NCI-H2227 (cell line): ENCODE measurements around the gene SLC22A12.

Experiments
- DNase-seq: peaks from one replicate; lab custom pipeline; 2025; ENCODE audit not compliant: unreplicated experiment; lab: John Stamatoyannopoulos, UW

SLC22A12 gene

DNA sequence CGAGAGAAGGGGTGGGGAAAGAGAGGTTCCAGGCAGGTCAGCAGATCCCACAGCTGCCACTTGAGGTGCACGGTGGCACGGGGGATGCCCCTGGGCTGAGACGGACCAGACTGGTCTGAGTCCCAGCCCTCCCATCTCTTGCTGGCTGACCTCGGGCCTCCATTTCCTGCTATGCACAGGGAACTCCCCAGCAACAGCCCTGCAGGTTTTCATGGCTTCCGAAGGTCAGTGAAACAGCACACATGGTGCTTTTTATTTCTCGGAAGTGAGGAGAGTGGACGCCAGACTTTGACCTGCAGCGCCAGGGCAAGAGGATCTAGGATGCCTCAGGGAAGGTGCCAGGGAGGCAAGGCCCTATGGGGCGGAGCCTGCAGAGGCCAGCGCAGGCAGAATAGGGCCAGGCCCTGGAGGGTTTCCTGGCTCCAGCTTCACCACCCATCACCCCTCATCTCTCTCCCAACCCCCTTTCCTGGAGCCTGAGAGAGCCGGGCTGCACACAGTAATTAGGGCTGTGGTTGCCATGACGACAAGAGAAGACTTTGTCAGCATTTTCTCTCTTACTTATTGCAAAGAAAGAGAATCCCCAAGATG lies 29.5 kb downstream of the SLC22A12 start:
- peak; percentile 96 for DNase-seq

DNA sequence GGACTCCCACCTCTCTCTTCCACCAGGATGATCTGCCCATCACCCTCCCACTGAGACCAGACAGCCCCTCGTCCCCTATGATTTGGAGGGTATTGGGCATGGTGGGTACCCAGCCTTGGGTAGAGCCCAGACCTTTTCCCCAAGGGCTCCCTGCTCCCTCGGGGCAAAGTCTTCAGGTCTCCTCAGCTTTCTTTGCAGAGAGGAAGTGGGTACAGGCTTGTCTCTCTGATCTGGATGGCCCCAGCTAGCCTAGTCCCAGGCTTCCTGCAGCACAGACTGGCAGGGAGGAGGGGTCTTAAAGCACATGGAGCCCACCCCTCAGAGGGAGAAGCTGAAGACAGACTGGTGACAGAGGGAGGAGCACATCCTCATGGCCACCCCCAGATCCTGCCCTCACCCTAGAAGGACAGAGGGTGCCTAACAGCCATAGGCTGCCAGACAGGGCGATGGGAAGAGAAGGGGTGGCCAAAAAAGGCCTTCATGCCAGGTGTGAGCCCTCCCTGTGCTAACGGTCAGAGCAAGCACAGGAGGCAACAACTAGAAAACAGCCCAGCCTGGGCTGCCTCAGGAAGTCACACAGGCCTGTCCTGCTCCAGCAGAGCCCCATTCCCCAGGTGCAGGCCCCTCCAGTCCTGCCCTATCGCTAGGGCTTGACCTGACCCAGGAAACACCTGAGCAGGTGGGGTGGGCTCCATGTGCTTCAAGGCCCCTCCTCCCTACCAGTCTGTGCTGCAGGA lies 30.4 kb downstream of the SLC22A12 start:
- DNase-seq: no peak

DNA sequence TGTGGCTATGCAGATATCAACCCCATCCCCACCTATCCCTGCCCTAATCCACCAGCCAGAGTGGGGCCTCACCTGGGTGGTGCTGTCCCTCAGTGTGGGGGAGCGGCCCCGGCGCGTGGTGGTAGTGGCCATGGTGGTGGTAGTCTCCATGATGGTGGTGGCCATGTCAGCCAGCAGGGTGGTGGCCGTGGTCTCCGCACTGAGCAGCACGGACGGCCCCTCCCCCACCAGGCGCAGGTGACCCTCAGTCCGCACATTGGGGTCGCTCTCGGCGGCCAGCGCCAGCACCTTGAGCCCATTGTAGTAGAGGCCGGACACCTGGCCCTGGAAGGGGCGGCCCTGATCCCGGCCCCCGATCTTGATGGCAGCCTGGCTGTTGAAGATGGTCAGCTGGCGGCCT lies 31.7 kb downstream of the SLC22A12 start:
- no peak for DNase-seq

DNA sequence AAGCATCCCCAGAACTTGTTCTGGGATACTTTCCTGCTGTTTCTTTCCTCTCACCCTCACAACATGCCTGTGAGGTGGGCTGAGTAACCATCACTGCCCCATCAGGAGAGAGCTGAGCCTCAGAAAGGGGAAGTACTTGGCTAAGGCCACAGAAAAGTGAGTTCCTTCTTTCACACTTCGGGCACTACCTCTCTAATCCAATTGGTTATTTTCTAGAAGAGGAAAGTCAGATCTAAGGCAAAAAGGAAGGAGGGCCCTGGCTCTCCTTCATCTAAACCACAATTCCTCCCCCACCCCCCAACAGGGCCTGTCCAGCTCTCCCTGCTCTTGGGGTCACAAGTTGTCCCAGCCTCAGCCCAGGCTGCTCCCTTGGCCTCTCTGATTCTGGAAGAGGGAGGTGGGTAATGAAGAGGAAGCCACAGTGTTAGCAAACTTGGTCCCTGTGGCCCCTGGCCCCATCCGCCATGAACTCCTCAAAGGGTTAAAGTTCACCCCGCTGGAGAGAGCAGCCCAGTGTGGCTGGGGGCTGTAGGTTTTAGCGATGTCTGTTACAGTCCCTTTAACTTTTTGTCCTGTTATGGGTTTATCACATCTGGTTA lies 34.0 kb downstream of the SLC22A12 start:
- DNase-seq: no peak

DNA sequence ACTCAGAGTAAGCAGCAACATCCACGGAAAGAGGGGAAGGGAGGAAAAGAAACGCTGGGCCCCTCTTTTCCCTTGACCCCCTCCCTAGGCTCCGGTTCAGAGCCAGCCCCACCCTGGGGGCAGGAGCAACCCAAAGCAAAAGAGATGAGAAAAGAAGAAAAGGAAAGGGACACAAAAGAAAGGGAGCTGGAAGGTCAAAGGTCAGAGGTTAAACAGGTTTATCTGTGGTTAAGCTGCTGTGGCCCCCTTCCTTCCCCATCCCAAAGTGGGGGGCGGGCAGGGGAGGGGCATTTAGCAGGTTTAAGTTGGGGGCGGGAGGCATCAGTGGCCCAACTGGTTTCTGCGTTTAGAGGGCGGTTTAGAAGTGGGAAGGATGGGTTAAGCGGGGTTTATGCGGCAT lies 35.6 kb downstream of the SLC22A12 start:
- DNase-seq: no peak

DNA sequence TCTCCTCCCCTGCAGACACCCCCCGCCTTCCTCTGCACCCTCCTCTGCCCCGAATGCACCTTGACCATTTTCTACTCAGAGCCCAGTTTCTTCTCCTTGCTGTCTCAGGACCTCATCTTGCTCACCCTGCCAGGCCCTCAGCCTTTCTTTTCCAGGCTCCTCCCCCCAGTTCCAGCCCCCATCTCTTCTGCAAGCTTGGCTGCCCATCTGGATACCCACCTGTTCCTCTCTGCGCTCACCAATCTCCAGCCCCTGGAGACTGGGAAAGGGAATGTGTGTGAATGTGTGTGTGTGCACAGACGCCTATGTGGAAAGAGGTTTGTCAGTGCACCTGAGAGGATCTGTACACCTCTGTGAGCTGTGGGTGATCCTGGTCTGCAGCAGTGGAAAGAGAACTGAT lies 36.4 kb downstream of the SLC22A12 start:
- no peak for DNase-seq

DNA sequence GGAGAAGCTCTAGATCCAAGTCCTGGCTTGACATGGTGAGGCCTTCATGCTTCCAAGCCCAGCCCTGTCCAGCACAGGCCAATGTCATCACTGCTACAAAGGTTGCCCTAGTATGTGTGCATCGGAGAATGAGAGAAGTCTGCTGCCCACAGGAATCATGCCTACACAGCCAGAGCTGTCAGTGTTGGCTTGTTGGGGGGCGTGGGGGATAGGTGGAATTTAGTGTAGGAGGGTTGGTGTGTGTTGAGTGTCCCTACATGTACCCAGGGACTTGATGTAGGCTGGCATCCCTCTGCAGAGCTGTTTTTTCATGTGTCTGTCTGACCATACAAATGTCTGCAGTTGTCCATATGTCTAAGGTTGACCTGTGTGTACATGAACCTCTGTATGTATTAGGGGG lies 37.6 kb downstream of the SLC22A12 start:
- no peak for DNase-seq

DNA sequence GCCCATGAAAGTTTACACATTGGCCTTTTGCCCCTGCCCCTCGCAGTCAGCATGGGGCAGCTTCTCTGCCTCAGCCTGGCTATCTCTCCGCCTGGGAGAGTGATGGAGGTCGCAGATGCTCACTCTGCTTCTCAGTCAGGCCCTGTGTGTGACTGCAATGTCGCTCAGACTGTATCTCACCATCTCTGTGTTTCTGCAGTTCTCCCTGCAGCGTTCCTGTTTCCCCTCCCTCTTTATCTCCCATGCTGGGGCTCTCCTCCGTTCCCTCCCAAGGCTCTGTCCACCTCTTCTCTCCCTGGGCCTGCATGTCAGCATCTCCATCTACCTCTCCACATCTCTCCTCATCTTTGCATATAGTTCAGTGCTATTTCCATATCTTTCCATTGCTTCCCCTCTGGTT lies 38.1 kb downstream of the SLC22A12 start:
- no peak for DNase-seq

DNA sequence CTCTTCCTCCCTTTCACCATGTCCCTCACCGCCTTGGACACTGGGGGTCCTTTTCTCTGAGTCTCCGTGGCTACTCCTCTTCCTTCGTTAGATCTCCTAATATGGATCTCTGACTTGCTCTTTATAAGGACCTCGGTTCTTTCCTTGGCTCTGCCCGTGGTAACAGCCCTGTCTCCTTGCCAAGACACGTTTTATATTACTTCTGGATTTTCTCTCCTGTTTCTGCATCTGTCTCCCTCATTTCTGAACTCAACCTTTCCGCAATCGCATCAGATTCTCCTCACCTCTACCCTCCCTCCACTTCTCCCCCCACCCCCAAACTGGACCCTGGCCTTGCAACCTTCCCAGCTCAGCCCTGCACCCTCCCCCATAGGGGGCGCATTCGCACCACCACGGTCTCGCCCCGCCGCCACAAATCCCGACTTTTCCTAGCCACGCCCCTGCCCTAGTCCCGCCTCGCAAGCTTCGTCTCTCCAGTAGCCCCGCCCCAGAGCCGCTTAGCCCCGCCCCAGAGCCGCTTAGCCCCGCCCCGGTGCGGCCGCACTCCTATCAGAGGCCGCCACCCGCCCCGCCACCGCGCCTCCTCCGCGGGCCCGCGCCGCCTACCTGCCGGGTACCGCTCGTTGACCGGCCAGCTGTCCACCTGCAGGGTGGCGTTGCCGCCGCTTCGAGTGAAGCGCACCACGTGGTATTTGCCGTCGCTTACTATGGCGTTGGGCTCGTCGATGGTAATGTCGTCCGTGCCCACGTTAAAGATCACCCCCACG lies 39.0 kb downstream of the SLC22A12 start:
- no peak for DNase-seq

DNA sequence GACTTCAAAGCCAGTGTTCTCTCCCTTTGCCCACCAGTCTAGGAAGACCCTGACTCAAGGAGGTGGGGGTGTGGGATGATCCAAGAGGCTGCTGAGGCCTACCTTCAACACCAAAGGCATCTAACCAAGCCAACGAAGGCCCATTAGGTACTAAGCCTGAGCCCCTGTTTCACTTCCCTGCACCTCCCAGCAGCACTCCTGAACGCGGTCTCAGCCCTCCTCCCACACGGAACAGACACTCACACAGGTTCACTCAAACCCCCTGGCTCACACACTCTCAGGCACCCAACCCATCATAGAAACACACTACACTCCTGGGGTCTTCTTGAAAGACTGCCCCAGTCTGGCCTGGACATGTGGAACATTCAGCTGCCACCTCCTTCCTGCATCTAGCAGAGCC lies 40.7 kb downstream of the SLC22A12 start:
- DNase-seq: no peak

DNA sequence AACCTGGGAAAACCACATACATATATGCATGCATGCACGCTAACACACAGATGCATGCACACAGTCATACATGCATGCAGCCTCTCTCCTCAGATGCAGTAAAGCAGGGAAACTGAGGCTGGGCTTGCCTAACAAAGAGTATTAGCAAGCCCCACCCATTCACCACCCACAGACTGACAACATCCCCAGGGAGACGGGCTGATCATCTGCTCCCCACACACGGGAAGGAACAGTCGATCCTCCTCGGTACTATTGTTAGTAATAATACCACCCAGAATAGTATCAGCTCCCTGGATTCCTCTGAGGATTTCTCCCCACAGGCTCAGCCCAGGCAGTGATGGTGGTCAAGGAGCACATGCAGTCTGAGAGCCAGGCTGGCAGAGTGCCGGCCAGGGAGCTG lies 41.2 kb downstream of the SLC22A12 start:
- DNase-seq: no peak

DNA sequence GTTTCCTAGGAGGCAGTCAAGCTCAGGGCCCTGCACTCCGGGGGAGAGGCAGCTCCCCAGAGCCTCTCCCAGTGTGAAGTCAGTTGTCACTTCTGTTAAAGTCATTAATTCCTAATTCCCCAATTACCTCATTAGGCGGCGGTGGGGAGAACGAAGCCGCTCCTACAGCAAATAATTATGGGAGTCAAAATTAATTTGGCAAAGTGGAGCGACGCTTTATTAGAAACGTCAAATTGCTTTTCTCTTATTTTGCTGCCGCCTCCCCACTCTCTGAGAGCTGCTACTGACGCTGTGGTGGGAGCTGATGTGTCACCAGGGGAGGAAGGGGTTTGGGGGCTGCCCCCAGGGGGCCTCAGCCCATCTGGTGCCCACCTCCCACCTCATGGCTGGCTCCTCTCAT lies 41.6 kb downstream of the SLC22A12 start:
- DNase-seq: no peak

DNA sequence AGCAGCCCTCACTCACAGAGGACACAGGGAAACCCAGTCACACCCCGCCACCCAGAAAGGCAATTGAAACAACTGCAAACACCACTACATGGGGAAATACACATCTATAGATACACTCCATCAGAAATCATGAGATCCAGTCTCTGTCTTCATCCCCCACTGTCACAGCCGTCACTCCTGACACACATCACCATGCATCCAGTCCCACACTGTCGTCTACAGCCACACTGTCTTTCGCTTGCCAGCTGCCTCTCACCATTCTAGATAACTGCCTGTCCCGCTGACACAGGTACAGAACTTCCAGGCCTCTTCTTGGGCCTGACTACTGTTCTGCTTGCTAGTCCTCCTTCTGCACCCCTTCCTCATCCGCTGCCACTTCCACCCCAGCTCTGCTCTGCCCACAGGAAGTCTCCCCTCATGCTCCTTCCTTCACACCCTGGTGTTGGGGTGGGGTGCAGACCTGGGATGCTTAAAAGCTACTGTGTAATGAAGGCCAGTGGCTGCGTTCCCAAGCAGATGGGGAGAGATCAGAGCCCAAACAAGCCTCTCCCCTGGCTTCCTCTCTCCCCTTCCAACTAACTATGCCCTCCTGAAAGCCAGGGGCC lies 42.6 kb downstream of the SLC22A12 start:
- no peak for DNase-seq

DNA sequence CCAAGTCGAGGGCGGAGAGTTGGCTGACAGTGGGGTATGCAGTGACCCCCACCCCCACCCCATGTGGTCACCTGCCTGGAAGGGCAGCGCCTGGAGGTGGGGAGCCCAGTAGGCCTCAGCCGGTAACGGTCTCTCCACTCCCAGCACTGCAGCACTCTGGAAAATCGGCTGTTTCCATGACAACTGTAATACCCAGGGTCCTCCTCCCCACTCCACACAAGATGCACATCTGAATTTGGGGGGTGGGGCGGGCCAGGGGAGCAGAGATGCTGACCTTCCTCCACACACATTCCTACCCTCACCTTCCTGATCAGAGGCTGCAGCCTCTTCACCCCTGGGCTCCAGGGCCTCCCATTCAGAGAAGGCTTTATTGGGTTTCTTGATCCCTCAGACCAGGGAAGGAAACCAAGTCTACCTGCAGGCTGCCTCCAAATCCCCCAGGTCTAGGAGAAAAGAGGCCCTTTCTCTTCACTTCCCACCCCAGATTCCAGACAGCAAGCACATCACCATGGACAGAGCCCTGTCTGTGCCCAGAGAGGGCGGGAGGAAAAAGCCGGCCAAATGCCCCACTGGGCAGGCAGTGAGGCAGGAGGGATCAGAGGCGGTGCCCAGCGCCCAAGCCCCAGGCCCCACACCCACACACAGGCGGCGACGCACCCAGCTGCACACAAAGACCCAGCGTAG lies 46.5 kb downstream of the SLC22A12 start:
- peak; percentile 76 for DNase-seq

DNA sequence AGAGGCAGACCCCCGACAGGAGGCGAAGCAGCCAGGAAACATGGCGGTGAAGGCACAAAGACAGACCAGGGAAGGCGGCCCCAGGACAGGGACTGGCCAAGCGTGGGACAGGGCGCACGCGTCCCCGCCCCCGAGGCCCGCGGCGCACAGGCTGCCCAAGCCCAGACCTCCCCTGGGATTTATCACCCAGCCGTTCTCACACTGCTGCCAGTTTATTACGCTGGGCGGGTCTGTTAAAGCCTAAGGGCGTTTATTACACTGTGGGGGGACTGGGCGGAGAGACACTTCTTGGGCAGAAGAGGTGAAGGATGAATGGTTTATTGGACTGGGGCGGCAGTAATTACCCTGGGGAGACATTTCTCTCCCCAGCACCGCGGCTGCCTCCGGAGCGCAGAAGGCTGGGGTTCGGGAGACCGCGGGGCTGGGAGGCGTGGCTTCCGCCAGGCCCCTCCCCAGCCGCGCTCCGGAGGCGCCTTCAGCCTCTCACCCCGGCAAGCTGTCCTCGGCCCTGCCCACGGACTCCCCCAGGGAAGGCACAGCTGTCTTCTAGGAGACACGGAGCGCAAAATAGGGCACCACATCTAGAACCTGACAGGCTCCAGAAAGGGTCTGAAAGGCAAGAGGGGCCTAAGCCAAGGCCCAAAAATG lies 47.1 kb downstream of the SLC22A12 start:
- peak; percentile 93 for DNase-seq

DNA sequence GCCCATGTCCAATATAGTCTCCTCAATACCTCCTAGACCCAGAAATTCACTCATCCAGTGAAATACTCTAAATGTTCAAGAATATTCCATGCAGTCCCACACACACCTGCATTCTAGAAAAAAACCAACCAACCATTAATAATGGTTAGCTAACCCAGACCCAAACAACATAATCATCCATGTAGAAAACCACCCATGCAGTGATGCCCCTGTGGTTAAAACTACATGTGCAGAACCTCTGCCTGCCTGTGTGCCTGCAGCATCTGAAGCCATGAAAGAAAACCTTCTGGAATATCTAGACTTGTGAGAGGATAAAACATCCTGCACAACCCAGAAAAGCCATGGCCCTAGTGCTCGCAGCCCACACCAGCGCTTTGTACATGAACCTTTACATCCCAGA lies 47.8 kb downstream of the SLC22A12 start:
- no peak for DNase-seq

DNA sequence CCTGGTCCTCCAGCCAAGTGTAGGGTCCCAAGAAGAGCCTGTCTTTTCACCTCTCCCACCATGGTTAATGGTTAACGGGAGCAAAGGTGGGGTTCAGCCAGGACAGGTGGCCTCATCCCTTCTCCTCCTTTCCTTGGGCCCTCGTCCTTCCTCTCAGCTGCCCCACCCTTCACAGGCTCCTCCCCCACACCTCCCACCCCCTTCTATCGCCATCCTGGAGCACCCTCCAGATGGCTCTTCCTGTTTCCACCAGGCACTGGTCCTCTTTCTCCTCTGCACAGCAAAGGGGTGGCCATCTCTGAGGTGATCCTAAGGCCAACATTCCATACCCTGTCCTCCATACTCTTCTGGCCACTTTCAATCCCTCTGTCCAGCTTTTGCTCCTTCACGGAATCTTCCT lies 48.9 kb downstream of the SLC22A12 start:
- no peak for DNase-seq

DNA sequence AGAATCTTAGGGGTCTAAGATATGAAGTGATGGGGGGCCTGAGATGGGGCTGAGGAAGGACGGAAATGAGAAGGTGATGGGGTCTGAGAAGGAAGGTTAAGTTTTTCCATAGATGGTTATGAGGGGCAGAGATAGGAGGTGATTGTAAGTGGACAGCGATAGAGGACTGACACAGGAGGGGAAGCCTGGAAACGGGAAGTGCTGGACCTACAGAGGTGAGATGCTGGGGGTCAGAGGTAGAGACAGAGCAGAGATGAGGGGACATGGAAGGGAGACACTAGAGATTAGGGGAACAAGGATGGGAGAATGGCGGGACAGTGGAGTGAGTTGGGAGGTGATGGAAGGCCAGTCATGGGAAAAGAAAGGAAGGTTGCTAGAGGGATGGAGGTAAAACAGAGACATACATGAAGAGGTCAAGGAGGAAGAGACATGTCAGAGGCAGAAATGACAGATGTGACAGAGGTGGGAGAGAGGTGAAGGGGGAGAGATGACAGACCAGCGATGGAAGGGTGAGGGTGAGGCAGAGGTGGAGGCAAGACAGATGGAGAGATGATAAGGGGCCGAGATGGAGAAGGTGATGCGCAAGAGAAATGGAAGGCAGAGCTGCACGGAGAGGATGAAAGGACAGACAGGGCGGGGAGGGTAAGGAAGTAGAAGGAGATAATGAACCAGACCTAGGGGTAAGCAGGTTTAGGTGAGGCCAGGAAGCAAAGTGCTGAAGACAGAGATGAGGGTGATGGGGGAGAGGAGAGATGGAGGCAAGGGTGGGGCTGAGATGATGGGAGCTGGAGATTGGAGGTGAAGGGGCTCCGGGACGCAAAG lies 50.8 kb downstream of the SLC22A12 start:
- DNase-seq: no peak

DNA sequence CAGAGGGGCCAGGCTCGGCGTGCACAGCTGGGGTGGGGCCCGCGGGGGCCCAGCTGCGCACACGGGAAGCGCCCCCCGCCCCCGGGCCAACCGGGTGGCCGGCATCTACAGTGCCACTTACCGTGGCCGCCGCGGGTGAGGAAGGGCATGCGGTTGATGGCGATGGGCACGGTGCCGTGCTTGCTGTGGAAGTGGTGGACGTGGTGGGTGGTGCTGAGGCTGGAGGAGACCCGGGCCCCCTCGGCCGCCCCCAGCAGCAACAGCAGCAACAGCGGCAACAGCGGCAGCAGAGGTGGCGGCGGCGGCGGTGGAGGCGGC lies 51.4 kb downstream of the SLC22A12 start:
- DNase-seq: no peak

DNA sequence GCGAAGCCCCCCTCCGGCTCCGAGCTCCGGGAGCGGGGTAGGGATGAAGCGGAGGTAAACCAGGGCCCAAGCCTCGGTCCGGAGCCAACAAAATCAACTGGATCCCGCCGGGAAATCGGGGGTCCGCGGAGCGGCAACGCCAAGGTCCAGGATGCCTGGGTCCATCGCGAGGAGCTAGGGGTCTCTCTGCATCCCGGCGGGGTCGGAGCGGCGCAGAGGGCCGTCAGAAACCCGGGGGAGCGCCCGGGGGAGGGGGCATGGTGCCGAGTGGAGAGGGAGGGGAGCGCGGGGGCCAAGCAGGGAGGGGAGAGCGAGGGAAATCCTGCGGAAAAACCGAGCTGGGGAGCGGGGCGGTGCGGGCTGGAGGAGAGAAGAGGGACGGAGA lies 51.8 kb downstream of the SLC22A12 start:
- DNase-seq: no peak
